NCI-H446 treated with DMSO at 0.1 percent for 48 hours (cell line): ENCODE data around the gene AP5B1.

ENCODE experiments used
- DNase-seq: peaks from one replicate; lab custom pipeline; 2025; lab: John Stamatoyannopoulos, UW

The AP5B1 gene

DNA sequence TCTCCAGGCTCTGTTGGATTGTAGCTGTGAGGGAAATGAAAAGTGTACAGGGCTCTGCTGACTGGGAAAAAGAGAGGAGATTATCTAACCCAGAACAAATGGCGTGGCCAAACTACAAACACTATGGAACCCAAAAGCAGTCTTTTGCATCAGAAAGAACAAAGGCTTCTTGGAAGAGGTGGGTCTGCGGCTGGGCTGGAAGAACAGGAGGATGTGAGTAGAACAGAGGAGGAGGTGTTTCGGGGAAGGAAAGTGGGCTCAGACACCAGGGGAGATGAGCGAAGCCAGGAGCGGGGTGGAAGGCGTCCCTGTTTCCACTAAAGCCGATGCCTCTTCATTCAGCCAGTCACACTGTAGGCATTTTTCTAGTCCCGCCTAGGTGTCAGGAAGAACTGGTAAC, 18.1 kb upstream of the AP5B1 start:
- DNase-seq, result no peak

- no peak for DNase-seq
These were observed 16.9 kb upstream of the AP5B1 start for GRCh38 chr11:65797711-65798110.

DNA sequence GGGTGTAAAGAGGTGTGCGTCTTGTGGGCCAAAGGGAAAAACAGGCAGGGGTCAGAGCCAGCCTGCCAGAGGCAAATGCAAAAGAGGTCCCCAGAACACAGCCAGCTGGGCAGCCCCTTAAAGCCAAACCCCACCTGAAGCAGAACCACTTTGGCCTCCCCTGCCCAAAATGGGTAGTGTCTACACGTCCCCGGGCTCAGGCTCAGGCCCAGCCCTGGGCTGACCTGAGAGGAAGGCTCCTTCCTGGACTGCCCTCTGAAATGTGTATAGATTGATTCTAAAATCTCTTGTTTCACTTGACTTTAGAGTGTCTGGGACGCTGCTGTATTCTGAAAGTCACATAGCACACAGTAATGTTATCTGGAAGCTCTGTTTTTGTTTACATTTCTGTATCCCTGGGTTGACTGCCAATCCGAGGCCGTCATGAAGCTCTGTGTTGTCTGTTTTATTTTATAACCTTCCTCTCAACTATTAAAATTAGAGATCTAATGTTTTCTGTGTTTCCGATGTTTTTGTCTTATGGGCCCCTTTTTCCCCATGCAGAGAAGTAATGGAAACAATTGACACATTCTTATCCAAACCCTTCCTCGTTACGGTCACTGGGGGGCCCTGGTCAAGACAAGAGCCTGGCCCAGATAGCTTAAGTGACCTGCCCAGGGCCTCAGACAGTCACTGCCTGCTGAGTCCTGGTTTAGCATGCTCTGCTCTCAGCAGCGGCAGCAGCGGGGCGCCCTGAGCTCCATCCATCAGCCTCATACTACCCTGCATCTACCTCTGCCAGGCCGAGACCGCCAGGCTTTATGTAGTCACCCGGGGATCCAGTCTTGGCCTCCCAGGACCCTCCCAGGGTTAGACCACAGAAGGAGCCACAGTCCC, 16.2 kb upstream of the AP5B1 start:
- DNase-seq, result no peak

DNA sequence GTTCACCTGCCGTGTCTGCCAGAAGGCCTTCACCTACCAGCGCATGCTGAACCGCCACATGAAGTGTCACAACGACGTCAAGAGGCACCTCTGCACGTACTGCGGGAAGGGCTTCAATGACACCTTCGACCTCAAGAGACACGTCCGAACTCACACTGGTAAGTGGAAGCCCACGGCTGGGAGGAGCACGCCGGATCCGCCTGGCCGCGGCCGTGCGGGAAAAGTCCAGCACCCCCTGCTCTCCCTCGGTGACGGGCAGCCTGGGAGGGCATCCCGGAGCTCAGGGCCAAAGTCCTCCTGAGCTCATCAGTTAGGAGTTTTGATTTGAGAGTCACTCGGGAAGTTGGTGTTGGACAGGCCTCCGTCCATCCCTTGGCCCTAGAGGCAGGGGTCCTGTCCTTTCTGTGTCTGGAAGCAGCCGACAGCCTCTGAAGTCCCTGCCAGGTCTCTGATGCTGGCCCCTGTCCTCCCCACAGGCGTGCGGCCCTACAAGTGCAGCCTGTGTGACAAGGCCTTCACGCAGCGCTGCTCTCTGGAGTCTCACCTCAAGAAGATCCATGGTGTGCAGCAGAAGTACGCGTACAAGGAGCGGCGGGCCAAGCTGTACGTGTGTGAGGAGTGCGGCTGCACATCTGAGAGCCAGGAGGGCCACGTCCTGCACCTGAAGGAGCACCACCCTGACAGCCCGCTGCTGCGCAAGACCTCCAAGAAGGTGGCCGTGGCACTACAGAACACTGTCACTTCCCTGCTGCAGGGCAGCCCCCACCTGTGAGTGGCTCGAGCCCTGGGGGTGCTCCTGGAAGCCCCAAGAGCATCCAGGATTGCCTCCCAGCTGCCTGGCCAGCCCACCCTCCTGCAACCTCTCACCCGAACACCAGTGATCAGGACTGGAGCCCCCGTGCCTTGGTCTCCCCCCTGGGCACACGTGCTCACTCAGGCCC, 14.1 kb upstream of the AP5B1 start:
- DNase-seq, result no peak

GRCh38 chr11:65793625-65794400, 13.0 kb upstream of the AP5B1 start:
- DNase-seq, result no peak

GRCh38 chr11:65793144-65793581, 12.4 kb upstream of the AP5B1 start:
- no peak for DNase-seq

DNA sequence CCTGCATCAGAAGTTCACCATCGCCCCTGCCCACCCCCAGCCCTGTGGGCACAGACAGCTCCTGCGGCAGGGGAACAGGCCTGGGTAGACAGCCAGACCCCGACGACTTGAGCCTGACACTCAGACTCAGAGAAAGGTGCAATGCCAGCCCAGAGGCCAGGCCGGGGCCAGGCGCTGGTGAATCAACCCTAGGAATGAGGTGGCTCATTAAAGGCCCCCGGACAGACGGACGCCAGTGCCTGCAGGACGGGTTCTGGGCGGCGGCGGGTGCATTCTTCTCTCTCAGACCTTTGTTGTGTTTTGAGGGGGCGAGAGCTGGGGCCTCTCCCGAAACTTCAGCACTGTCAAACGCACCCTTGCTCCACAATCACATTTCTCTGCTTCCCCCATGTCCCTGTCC, 11.7 kb upstream of the AP5B1 start:
- DNase-seq, result no peak

DNA sequence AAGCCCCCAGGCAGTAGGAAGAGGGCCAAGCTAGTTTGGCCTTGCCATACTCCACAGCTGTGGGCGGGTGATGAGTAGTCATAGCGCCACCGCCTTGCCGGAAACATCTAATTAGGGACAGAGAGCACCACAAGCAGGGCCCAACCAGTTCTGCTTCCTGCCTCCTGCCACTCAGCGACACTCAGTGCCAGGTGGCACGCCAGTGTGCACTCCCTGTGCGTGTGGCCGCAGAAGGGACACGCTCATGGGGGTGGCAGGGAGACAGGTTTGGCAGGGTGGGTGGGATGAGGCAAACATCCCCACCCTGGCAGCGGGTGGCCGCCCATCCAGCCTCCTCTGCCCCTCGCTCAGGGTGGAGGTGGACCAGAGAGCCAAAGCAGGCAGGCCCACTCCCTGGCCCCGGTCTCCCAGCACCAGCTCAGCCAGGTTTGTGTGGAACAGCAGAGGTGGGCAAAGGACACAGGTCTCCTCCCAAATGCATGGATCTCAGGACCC, 11.0 kb upstream of the AP5B1 start:
- no peak for DNase-seq

- no peak for DNase-seq
These were observed 10.3 kb upstream of the AP5B1 start for GRCh38 chr11:65790902-65791650.

DNA sequence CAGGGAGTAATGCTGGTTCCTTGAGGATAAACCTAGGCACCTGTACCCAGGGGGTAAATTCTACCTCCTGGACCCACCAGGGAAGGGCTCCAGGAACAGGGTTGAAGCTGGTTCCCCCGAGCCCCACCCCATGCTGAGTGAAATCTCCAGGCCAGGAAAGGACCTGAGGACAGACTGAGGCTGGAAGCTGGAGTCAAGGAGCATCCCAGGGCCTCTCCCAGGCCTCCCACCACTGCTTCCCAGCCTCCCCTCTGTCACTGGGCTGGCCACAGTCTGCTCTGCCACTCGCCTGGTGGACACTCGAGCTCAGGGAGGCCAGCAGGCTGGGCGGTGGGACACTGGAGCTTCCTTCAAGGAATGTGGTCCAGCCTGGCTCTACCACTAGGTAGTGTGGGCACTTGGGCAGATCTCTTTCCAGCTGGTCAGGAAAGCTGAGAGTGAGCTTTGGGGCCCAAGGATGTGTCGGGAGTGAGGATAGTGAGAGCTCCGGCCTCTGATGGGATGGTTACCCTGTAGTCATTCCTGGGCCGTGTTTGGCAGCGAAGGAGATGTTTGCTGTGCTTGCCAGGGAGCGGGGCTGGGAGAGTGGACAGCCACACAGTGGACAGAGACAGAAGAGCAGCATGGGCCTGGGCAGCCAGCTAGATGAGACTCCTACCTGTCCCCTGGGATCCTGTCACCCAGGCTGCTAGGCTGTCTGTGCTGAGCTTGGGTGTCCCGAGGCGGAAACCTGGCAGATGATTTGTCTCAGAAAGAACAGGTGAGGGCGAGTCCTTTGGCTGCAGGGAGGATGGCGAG, 9.5 kb upstream of the AP5B1 start:
- no peak for DNase-seq

DNA sequence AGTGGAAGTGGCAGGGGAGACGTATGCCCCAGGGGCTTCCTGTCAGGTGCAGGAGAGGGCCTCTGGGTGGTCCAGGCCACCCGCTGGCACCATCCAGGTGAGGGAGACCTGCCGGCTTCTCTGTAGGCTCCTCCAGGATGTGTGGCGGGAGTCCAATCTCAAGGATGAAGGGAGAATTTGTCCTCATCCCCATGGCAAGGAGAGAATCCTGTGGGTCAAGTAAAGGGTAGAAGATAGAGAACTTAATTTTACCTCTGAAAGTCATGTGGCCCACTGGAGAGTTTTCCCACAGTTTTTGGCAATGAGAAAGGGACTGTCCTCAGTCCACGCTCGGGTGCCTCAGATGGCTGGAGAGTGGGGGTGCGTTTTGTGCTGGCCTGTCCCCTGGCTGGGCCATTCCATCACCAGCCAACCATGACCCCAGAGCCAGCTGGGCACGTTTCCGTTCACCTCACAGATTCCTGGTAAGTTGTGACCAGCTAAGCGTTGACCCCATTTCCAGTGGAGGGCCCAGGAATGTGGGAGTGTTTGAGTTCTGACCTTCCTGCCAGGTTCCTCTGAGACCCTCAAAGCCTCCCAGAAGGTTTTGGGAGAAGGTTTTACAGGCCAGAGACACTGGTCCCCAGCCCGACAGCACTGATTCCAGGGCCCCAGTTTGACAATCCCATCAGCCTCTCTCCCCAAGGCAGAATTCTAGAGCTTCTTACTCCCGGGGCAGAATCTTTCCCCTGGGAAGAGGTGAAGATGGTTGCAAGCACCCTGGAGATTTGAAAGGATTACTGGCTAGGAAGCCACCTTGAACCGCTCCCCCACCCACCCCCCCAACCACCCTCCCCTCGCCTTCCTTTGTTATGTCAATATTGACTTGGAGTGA, 8.7 kb upstream of the AP5B1 start:
- DNase-seq, result no peak

GRCh38 chr11:65788821-65789220, 8.0 kb upstream of the AP5B1 start:
- DNase-seq, result no peak

DNA sequence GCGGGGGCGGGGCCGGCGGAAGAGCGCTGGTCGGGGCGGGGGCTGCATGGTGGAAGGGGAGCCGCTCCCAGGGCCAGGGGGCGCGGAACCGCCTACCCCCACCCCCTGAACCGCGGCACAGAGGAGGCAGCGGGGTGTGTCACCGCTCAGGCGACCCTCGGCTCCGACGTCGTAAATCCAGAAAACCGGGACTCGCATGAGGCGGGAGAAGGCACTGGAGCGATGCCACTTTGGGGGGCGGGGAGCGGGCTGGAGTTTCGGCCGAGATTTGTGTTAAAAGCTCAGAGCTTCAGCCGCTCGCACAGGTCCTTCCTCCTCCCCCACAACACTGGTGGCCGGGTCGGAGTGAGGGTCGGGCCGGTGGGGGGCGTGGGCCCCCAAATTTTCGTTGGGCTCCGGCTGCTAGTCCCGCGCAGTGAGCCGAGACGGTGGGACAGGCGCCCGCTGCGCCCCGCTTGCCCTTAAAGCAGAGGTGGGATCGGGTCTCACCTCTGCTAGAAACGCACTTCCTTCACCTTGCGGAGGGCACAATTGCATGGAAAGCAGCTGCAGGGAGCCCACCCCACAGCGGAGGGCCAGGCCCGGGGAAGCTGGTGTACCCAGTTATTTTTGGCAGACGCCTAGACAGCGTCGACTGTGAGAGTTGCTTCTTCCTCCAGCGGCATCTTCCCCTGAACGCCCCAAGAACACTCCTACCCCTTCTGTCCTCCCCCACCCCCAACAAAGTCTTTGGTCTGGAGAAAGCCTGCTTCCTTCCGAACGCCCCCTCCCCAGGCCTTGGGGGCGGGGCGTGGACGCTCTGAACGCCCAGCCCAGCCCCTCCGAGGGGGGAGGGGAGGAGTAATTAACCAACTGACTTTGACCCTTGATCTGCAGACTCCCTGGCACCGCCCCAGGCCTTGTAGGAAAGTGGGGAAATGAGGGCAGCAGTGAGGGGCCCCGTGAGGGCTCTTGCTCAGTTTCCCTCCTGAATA, 7.2 kb upstream of the AP5B1 start:
- DNase-seq, result no peak

- no peak for DNase-seq
These were observed 6.2 kb upstream of the AP5B1 start, which contains the start of gene OVOL1 for GRCh38 chr11:65786786-65787636. Gene OVOL1 (plus strand): TSS chr11:65787063. CDS start chr11:65787374, 311 bp downstream.

GRCh38 chr11:65786008-65786785, 5.4 kb upstream of the AP5B1 start:
- DNase-seq, result no peak

DNA sequence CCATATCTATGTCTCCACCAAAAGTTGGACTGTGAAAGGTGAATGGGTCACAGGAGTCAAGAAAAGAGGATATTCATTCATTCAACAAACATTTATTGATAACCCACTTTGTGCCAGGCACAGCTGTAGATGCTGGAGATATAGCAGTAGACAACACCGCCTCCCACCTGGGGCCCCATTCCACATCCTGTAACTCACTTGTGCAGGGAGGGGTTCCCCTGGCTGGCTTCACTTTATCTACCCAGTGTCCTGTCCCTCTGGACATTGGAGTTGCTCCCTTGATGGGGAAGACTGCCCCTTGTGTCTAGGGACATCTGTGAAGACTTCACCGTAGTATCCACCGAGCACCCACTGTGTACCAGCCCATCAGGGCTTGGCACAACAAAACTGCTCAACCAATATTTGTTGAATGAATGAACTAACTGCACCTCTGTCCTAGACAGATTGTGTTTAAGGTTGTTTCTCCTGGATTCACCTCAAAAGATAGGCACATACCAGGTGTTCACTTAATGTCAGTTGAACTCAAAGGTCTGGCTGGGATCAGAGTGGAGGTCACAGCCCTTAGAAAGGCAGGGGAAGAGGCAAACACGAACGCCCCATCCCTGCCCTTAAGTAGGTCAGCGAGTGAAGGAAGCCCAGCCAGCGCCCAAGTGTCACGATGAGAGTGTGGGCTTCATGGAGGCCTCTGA, 4.7 kb upstream of the AP5B1 start:
- no peak for DNase-seq
